HG03575 (cell line): ENCODE results near the gene ADRA1B.

ENCODE experiments used
- ATAC-seq: cut with Tn5 transposase; IDR thresholded peaks from one replicate; pipeline ENCODE4 v1.9.1; 2021; ENCODE audit not compliant: unreplicated experiment, insufficient number of reproducible peaks, low FRiP score; ENCODE audit errors: extremely low read depth

The ADRA1B gene

GRCh38 chr5:159915904-159916840 lies at the start of gene ADRA1B:
Gene ADRA1B, plus strand, starts transcription at chr5:159916482. Its CDS starts 424 bp downstream, at chr5:159916906.
- no peak for ATAC-seq

GRCh38 chr5:159873680-159874079 lies 42.6 kb upstream of the ADRA1B start:
- no peak for ATAC-seq

GRCh38 chr5:159874263-159874662 lies 42.0 kb upstream of the ADRA1B start:
- no peak for ATAC-seq

DNA sequence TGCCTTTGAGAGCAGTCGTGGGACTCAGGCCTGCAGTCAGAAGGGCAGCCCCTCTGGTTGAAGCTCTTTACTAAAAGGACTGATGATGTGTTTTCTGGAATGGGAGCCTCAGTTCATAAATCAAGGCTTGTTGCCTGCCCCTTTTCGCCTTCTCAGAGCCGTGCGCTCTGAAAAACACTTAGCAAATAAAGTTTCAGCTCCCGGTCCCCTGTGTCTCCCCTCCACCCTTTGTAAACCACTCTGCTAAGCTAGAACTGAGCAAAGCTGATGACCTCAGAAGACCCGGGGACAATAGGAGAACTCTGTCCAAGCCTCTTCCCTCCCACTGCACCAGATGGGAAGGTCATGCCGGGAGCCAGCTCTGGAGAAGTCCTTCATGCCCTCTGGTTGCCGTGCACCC lies 39.3 kb upstream of the ADRA1B start:
- no peak for ATAC-seq

DNA sequence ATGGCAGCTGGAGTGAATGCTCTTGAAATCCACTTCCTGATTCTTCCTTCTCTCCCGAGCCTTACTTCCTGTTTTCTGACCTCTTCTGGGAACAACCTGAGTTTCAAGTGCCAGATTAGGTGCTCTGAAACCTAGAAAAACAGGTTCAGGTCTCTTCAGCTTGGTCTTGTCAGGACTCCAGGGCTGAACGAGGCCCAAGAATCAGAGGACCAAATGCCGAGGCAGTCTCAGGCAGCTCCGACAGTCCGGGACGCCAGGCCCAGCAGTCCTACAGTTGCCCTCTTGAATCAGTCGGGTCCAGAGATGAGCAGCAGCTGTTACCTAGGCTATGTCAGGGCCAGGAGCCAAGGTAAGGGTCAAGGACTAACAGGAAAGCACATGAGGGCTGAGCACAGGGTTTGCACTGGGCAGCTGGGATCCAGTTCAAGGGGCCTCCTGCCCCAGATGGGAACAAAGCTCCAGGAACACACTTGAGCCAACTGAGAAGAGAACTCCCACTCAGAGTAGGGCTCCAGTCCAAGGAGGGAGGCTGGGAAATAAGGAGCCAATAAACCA lies 38.3 kb upstream of the ADRA1B start:
- no peak for ATAC-seq

- ATAC-seq = no peak
Measured at GRCh38 chr5:159878988-159879471, 37.3 kb upstream of the ADRA1B start.

GRCh38 chr5:159880676-159881075 lies 35.6 kb upstream of the ADRA1B start:
- ATAC-seq = no peak

DNA sequence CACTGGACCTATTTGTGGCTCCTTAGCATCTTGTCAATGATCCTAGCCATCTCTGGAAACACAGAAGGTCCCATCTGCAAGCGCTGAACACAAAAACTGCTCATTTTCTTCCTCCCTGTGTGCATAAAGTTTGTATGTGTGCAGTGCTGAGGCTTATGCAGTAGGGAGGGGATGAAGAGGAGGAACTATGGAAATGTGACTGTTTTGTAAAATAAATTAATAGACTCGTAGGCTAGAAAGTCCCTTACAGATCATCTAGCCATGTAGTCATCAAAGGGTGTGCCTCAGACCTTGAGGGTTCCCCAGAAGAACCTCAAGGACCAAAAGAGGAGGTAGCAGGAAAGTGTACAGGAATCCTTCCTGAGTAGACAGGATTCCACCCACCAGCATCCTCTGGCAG lies 34.3 kb upstream of the ADRA1B start:
- ATAC-seq = no peak

DNA sequence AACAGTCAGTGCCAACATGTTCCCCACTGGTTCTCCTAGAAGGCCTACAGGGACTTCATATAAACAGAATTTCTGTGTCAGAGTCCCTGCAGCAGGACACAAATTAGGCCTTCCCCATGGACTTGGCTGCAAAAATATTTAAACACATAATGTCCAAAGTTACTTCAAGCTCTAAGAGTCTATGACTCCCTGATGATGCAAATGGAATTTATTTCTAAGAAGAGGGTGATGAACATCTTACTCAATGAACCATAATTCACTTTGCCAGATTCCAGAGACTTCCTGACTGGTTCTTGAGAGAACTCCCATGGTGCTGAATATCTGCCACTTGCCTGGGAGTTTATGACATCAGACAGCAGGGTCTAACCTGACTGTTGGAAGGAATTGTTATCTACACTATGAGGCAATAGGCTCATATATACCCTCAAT lies 32.7 kb upstream of the ADRA1B start:
- ATAC-seq = no peak

- no peak for ATAC-seq
Measured at GRCh38 chr5:159884917-159885620, 31.2 kb upstream of the ADRA1B start.

DNA sequence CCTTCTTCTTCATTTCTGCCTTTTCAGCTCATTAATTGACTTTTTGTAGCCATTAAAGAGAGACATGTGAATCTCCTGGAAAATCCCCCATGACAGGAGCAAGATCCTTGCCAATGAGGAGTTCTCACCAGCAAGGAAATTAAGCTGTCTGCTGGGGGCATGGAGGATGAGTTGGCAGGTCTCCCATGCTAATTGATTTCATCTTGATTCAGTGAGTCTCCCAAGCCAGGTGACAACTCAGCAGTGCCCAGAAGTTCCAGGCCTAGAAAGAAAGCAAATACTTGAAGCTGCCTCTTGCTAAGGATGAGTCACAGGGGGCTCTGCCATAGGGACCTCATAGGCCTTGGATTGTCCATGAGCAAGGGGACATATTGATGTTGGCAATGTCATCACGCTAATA lies 30.0 kb upstream of the ADRA1B start:
- ATAC-seq = no peak

DNA sequence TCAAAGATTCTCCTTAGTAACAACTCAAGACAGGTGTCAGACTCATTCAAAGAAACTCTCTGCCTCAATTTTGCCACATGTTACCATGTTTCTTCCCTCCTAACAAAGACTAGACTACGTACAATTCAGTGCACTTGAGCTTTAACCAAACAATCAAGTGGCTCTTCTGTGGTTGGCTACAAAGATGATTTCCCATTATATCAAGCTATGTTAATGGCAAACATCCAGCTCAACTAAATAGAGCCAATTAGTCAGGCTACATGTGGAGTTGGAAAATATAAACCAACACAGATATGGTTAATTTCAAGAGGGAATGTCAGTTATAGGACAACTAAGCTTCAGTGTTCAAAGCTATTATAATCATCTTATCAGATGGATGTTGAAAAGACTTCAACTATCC lies 29.2 kb upstream of the ADRA1B start:
- no peak for ATAC-seq

GRCh38 chr5:159888860-159889259 lies 27.4 kb upstream of the ADRA1B start:
- no peak for ATAC-seq

GRCh38 chr5:159890141-159890540 lies 26.1 kb upstream of the ADRA1B start:
- no peak for ATAC-seq

DNA sequence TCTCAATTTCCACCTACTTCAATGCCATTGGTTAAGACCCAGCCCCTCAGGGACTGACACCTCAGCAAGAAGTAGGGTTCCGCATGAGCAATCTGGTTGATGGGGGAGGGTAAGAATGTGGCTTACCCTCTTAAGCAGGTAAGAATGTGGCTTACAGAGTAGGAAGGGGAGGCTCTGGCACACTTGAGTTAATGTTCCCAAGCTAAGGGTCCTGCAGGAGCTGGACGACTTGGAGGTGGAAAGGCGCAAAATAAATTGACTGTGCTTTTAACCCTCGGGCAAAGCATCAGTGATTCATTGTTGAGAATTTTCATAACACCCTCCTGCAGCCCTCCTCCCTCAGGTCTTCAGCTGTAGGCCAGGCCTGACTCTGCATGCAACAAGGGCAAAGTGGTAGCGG lies 24.9 kb upstream of the ADRA1B start:
- ATAC-seq = no peak

DNA sequence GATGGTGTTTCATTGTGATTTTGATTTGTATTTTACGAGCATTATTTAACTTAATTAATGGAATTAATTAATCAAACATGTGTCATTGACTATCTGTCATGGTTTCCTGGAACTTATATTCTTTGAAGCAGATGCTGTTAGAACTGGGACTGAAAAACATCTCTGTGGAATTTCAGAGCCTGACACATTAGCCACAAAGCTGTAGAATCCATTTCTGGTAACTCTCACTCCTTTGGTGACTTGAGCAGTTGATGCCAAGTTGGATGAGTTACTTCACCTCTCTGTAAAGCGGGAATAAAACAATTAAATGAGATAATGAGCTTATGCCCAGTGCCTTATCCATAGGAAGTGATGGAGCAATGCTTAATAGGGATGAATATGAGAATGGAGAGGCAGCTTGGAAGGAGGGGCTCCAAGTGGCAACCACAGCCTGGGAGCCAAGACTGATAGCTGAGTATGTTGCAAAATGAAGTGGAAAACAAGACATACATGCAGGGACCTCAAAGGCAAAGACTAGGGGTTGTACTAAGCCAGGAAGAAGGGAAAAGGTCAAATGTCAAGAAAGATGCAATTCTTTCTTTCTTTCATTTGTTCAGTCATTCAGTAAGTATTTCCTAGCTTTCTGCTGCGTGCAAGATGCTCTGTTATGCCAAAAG lies 23.1 kb upstream of the ADRA1B start:
- no peak for ATAC-seq

GRCh38 chr5:159894149-159894720 lies 22.0 kb upstream of the ADRA1B start:
- ATAC-seq = no peak

DNA sequence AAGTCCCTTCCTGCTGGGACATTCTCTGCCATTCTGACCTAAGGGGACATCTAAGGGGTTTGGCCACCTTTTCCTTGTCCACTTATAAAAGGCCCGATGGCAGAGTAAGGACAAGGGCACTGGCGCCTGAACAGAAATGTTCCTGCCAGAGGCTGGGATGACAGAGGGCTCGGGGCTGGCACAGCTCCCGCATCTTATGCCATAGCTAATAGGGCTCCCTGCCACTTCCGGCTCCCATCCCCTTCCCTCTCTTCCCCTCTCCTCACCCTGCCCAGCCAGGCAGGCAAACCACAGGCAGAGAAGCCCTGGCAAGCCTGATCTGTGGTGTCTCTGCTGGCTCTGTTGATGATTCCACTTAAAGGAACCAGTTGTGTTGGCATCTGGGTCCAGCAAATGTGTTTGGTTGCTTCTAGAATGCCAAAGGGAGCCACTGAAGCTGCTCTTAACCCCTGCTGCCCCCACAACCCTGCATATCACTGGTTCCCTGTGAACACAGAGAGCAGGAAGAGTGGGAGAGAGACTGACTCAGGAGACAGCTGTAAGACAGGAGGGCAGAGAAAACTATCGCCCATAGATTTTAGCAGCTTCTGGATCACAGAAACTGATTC lies 18.4 kb upstream of the ADRA1B start:
- ATAC-seq = no peak
